ENCODE results near the gene EPHB2.

The EPHB2 gene

GRCh38 chr1:22970096-22970495, 259.5 kb downstream of the EPHB2 start:
- FAIRE-seq (no peak), DNase-seq (ENCODE audit: insufficient read length, low spot score) (no peak)
- TF ChIP-seq, protein P1, sequence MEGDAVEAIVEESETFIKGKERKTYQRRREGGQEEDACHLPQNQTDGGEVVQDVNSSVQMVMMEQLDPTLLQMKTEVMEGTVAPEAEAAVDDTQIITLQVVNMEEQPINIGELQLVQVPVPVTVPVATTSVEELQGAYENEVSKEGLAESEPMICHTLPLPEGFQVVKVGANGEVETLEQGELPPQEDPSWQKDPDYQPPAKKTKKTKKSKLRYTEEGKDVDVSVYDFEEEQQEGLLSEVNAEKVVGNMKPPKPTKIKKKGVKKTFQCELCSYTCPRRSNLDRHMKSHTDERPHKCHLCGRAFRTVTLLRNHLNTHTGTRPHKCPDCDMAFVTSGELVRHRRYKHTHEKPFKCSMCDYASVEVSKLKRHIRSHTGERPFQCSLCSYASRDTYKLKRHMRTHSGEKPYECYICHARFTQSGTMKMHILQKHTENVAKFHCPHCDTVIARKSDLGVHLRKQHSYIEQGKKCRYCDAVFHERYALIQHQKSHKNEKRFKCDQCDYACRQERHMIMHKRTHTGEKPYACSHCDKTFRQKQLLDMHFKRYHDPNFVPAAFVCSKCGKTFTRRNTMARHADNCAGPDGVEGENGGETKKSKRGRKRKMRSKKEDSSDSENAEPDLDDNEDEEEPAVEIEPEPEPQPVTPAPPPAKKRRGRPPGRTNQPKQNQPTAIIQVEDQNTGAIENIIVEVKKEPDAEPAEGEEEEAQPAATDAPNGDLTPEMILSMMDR (IDR thresholded peaks at IDR 0.05; ENCODE audit: insufficient read depth, missing control alignments): no peak
